Measurements from ENCODE around the gene GJC3. TPM values are rescaled to one million over a fixed set of nuclear protein-coding genes. Genes with fewer than 3 reads are reported as not detected.
"Not testable (repeated sequence)": the region's sequence is repeated elsewhere in the genome, so short reads cannot be mapped to it uniquely, and the experiment has no call there.

The GJC3 gene
- total RNA-seq, 1 experiment from 2014 or later = 0.10 TPM

GRCh38 chr7:99918959-99919813 is 10.2 kb downstream of the GJC3 start, which contains the start of gene TRIM4:
Gene TRIM4 (minus strand): TSS chr7:99919530. CDS start chr7:99919401, 129 bp downstream.
- no peaks in the 10 kb centered on the region for H3K36me3 ChIP-seq (replicated peaks; ENCODE audit: control insufficient read depth, insufficient read depth, low read length)
- no peak for DNase-seq
- H3K27me3 ChIP-seq (ENCODE audit: control insufficient read depth, insufficient read depth, low read length) = no peaks in the 10 kb centered on the region
- H3K4me3 ChIP-seq (ENCODE audit: insufficient read depth, low read depth, low read length) = no peak within 1 kb of the TSS

GRCh38 chr7:99910976-99911375 is 18.4 kb downstream of the GJC3 start:
- Histone ChIP-seq H3K27me3 (ENCODE audit: control insufficient read depth, insufficient read depth, low read length) (no peaks in the 10 kb centered on the region), H3K36me3 (replicated peaks; ENCODE audit: control insufficient read depth, insufficient read depth, low read length) (no peaks in the 10 kb centered on the region), H3K4me3 (ENCODE audit: insufficient read depth, low read depth, low read length) (no peak overlapping the region)
- DNase-seq = no peak

DNA sequence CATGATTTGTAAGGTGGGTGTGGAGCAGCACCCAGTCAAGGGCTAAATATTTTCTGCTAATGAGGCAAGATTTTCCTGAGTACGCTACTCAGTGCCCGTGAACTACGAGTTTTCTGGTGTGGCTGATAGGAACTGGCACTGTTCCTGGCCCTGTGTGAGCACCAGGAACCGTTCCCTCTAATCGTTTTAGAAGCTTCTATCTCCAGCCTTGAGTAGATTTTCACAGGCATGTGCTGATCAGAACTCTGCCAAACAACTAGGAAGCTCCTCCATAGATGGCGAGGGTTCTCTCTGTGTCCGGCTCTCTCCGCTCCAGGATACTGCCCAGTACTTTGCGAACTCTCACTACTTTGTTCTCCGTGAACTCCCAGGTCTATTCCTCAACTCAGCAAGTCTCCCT is 27.8 kb downstream of the GJC3 start:
- Histone ChIP-seq H3K4me3 (ENCODE audit: insufficient read depth, low read depth, low read length) (no peak overlapping the region), H3K27me3 (ENCODE audit: control insufficient read depth, insufficient read depth, low read length) (no peaks in the 10 kb centered on the region), H3K36me3 (replicated peaks; ENCODE audit: control insufficient read depth, insufficient read depth, low read length) (no peaks in the 10 kb centered on the region)
- DNase-seq = no peak

GRCh38 chr7:99899830-99900519 is 29.4 kb downstream of the GJC3 start:
- Histone ChIP-seq H3K4me3 (ENCODE audit: insufficient read depth, low read depth, low read length) (no peak overlapping the region), H3K36me3 (replicated peaks; ENCODE audit: control insufficient read depth, insufficient read depth, low read length) (no peaks in the 10 kb centered on the region), H3K27me3 (ENCODE audit: control insufficient read depth, insufficient read depth, low read length) (no peaks in the 10 kb centered on the region)
- DNase-seq = no peak

DNA sequence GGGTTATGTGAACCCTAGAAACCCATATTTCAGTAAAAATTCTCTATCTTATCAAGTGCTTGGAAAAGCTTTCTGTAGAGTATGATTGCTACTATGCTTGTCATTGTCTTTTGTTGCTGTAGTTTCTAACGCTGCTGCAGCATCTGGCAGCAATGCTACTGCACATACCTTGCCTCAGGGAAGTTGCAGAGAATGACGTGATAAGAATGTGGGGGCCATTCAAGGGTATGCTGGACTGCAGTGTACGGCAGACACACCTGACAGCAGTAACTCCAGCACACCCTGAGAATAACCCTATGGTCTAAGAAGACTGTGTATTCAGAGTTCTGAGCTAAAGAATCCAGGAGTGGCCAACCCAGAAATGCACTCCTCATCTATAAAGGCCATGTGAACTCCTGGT is 30.6 kb downstream of the GJC3 start:
- no peak for DNase-seq
- Histone ChIP-seq H3K4me3 (ENCODE audit: insufficient read depth, low read depth, low read length) (no peak overlapping the region), H3K36me3 (replicated peaks; ENCODE audit: control insufficient read depth, insufficient read depth, low read length) (no peaks in the 10 kb centered on the region), H3K27me3 (ENCODE audit: control insufficient read depth, insufficient read depth, low read length) (no peaks in the 10 kb centered on the region)

DNA sequence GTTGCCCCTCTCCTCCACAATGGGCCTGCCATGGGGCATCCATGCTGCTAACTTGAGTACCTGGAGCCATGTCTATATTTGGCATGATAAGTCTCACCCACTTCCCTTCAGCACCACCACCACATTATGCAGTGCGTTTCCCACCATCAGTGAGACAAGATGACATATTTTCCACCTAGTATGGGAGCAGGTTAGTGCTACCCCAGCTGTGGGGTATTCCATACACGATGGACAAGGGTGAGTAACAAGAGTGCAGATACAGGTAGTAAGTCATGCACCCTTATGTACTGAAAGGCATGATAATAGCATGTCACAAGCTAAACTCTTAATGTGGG is 31.4 kb downstream of the GJC3 start:
- H3K27me3 ChIP-seq (ENCODE audit: control insufficient read depth, insufficient read depth, low read length) = no peaks in the 10 kb centered on the region
- H3K36me3 ChIP-seq (replicated peaks; ENCODE audit: control insufficient read depth, insufficient read depth, low read length) = no peaks in the 10 kb centered on the region
- H3K4me3 ChIP-seq (ENCODE audit: insufficient read depth, low read depth, low read length) = no peak overlapping the region
- DNase-seq = no peak

- Histone ChIP-seq H3K27me3 (ENCODE audit: control insufficient read depth, insufficient read depth, low read length) (no peaks in the 10 kb centered on the region), H3K4me3 (ENCODE audit: insufficient read depth, low read depth, low read length) (no peak overlapping the region), H3K36me3 (replicated peaks; ENCODE audit: control insufficient read depth, insufficient read depth, low read length) (no peaks in the 10 kb centered on the region)
- no peak for DNase-seq
These were observed 31.9 kb downstream of the GJC3 start for GRCh38 chr7:99897322-99898022.

DNA sequence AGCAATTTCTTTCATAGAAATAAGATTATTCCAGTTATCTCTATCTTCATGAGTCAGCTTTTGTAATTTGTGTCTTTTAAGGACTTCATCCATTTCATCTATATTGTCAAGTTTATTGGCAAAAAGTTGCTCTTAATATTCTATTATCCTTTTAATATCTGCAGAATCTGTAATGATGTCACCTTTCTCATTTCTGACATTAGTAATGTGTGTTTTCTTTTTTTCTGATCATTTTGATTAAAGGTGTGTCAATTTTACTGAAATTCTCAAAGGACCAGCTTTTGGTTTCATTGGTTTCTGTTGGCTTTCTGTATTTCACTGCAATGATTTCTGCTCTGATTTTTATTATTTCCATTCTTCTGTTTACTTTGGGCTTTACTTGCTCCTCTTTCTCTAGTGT is 34.7 kb downstream of the GJC3 start:
- H3K4me3 ChIP-seq (ENCODE audit: insufficient read depth, low read depth, low read length) = no peak overlapping the region
- H3K36me3 ChIP-seq (replicated peaks; ENCODE audit: control insufficient read depth, insufficient read depth, low read length) = no peaks in the 10 kb centered on the region
- no peaks in the 10 kb centered on the region for H3K27me3 ChIP-seq (ENCODE audit: control insufficient read depth, insufficient read depth, low read length)
- DNase-seq = no peak

- H3K36me3 ChIP-seq (replicated peaks; ENCODE audit: control insufficient read depth, insufficient read depth, low read length) = no peaks in the 10 kb centered on the region
- no peak for DNase-seq
- no peaks in the 10 kb centered on the region for H3K27me3 ChIP-seq (ENCODE audit: control insufficient read depth, insufficient read depth, low read length)
- H3K4me3 ChIP-seq (ENCODE audit: insufficient read depth, low read depth, low read length) = no peak overlapping the region
These were observed 36.1 kb downstream of the GJC3 start for GRCh38 chr7:99893280-99893679.

GRCh38 chr7:99890348-99890747 is 39.1 kb downstream of the GJC3 start:
- H3K27me3 ChIP-seq (ENCODE audit: control insufficient read depth, insufficient read depth, low read length); H3K36me3 ChIP-seq (replicated peaks; ENCODE audit: control insufficient read depth, insufficient read depth, low read length); H3K4me3 ChIP-seq (ENCODE audit: insufficient read depth, low read depth, low read length); DNase-seq: not testable (repeated sequence)

DNA sequence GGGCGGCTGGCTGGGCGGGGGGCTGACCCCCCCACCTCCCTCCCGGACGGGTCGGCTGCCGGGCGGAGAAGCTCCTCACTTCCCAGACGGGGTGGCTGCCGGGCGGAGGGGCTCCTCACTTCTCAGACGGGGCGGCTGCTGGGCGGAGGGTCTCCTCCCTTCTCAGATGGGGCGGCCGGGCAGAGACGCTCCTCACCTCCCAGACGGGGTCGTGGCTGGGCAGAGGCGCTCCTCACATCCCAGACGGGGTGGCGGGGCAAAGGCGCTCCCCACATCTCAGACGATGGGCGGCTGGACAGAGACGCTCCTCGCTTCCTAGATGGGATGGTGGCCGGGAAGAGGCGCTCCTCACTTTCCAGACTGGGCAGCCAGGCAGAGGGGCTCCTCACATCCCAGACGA is 41.1 kb downstream of the GJC3 start:
- not testable (repeated sequence) for DNase-seq; H3K4me3 ChIP-seq (ENCODE audit: insufficient read depth, low read depth, low read length); H3K27me3 ChIP-seq (ENCODE audit: control insufficient read depth, insufficient read depth, low read length); H3K36me3 ChIP-seq (replicated peaks; ENCODE audit: control insufficient read depth, insufficient read depth, low read length)

DNA sequence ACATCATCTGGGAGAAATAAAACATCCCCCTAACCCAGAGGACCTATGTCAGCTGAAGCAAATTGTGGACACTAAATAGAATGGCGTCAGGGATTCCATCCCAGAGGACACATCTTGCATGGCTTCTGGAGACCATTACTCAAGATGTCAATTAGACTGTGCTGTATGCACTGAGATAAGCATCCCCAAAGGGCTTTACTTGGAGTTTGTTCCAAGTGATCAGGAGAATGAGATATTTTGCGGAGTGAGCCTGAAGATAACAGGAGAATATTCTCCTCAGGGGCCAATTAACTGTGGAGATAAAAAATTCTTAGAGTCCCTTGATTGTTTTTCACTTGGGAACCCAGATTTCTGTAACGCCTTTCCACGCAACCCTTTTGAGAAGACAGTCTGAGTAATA is 48.0 kb downstream of the GJC3 start:
- no peaks in the 10 kb centered on the region for H3K27me3 ChIP-seq (ENCODE audit: control insufficient read depth, insufficient read depth, low read length)
- no peaks in the 10 kb centered on the region for H3K36me3 ChIP-seq (replicated peaks; ENCODE audit: control insufficient read depth, insufficient read depth, low read length)
- DNase-seq = no peak
- no peak overlapping the region for H3K4me3 ChIP-seq (ENCODE audit: insufficient read depth, low read depth, low read length)

DNA sequence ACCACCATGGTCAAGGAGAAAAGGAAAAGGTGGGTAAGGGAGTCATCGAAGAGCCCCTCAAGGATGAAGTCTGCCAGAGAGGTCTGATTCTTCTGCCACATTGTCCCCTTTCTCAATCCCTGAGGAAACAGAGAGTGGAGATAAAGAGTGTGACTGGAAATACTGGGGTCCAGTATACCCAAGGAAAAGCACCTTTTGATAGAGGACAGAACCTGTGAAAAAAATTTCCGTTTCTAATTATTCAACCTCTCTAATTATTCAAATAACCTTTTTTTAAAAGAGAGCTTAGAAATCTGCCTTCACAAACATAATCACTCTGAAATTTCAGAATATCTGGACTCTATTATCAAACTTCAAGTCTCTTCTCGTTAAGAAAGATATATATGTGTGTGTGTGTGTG is 52.5 kb downstream of the GJC3 start, which contains the start of gene OR2AE1:
Gene OR2AE1 (minus strand): TSS at position 101 of the 400 bp plus-strand sequence. CDS start 0 bp downstream, at position 101.
- no peaks in the 10 kb centered on the region for H3K27me3 ChIP-seq (ENCODE audit: control insufficient read depth, insufficient read depth, low read length)
- DNase-seq = no peak
- no peak within 1 kb of the TSS for H3K4me3 ChIP-seq (ENCODE audit: insufficient read depth, low read depth, low read length)
- no peaks in the 10 kb centered on the region for H3K36me3 ChIP-seq (replicated peaks; ENCODE audit: control insufficient read depth, insufficient read depth, low read length)

- no peaks in the 10 kb centered on the region for H3K27me3 ChIP-seq (ENCODE audit: control insufficient read depth, insufficient read depth, low read length)
- no peak overlapping the region for H3K4me3 ChIP-seq (ENCODE audit: insufficient read depth, low read depth, low read length)
- DNase-seq = no peak
- no peaks in the 10 kb centered on the region for H3K36me3 ChIP-seq (replicated peaks; ENCODE audit: control insufficient read depth, insufficient read depth, low read length)
These were observed 52.9 kb downstream of the GJC3 start for GRCh38 chr7:99876491-99876890.
